CD14-positive monocyte (primary cell): ENCODE data around the gene CDH13. TPM values are rescaled to one million over a fixed set of nuclear protein-coding genes. Genes with fewer than 3 reads are reported as not detected.

Source experiments
- DNase-seq, 3 donors: peaks; one replicate each; pipeline ENCODE4 v3.0.0-alpha.2; 2011 to 2022
- H2AFZ ChIP-seq: 2 replicates; pipeline ENCODE4 v1.6.0; 2012; ENCODE audit warnings: mild to moderate bottlenecking, low read depth, low read length, inconsistent platforms; ENCODE audit not compliant: insufficient read depth, poor library complexity, severe bottlenecking
- H3K27ac ChIP-seq, 2 donors: 1 replicate in 1 of 2; 2 replicates in 1 of 2; pipeline ENCODE4 v1.5.1; 2012 to 2013; ENCODE audit warnings: low read length in 2 of 2, control low read depth in 1 of 2, inconsistent platforms in 1 of 2, low read depth in 1 of 2, mild to moderate bottlenecking in 1 of 2
- H3K27me3 ChIP-seq, 2 donors: one replicate each; pipeline versions ENCODE4 v1.6.0 to v1.6.1; 2011 to 2013; ENCODE audit warnings: low read length in 2 of 2; ENCODE audit not compliant: control insufficient read depth in 2 of 2, insufficient read depth in 2 of 2
- H3K36me3 ChIP-seq, 2 donors: replicated peaks in 1 of 2; 1 replicate in 1 of 2; 2 replicates in 1 of 2; pipeline versions ENCODE4 v1.5.1 to v1.6.1; 2012 to 2013; ENCODE audit warnings: low read length in 2 of 2, control low read depth in 1 of 2, inconsistent platforms in 1 of 2, mild to moderate bottlenecking in 1 of 2; ENCODE audit not compliant: insufficient read depth in 2 of 2, control insufficient read depth in 1 of 2
- H3K4me1 ChIP-seq, 2 donors: 1 replicate in 1 of 2; 2 replicates in 1 of 2; pipeline versions ENCODE4 v1.5.1 to v1.6.1; 2012 to 2013; ENCODE audit warnings: low read length in 2 of 2, control low read depth in 1 of 2, inconsistent platforms in 1 of 2, mild to moderate bottlenecking in 1 of 2, moderate library complexity in 1 of 2; ENCODE audit not compliant: insufficient read depth in 2 of 2, control insufficient read depth in 1 of 2
- H3K4me2 ChIP-seq: replicated peaks from 2 replicates; pipeline ENCODE3; 2012; ENCODE audit warnings: low read length, moderate library complexity, mild to moderate bottlenecking; ENCODE audit not compliant: poor library complexity, severe bottlenecking; ENCODE audit errors: extremely low read depth
- H3K4me3 ChIP-seq, 3 experiments: fragments of 200-600 bp in 1 of 3; sonication (generic) in 1 of 3; replicated peaks in 1 of 3; 1 replicate in 2 of 3; 2 replicates in 1 of 3; pipeline ENCODE4 v1.5.1; 2011 to 2013; ENCODE audit warnings: low read length in 3 of 3, mild to moderate bottlenecking in 3 of 3, control low read depth in 2 of 3, low read depth in 2 of 3, inconsistent platforms in 1 of 3, moderate library complexity in 1 of 3
- H3K79me2 ChIP-seq: 2 replicates; pipeline ENCODE4 v1.6.0; 2012; ENCODE audit warnings: mild to moderate bottlenecking, control low read depth, inconsistent platforms, low read length, moderate library complexity; ENCODE audit not compliant: insufficient read depth
- H3K9ac ChIP-seq: 2 replicates; pipeline ENCODE4 v1.6.0; 2017; ENCODE audit warnings: low read length, mild to moderate bottlenecking; ENCODE audit not compliant: insufficient read depth, poor library complexity, severe bottlenecking
- H3K9me3 ChIP-seq, 2 donors: replicated peaks in 1 of 2; 1 replicate in 1 of 2; 2 replicates in 1 of 2; pipeline versions ENCODE4 v1.5.1 to v1.6.1; 2012 to 2013; ENCODE audit warnings: low read length in 2 of 2, control low read depth in 1 of 2; ENCODE audit not compliant: control insufficient read depth in 1 of 2, insufficient read depth in 1 of 2
- H4K20me1 ChIP-seq: 2 replicates; pipeline ENCODE4 v1.6.0; 2012; ENCODE audit warnings: mild to moderate bottlenecking, low read length, control low read depth, moderate library complexity; ENCODE audit not compliant: insufficient read depth
- H3K27ac Mint-ChIP-seq, 7 donors: one replicate each; pipeline ENCODE4 v1.8.0; 2020; ENCODE audit warnings: mild to moderate bottlenecking in 7 of 7, mixed read lengths in 7 of 7, moderate library complexity in 6 of 7, inconsistent platforms in 2 of 7
- H3K27me3 Mint-ChIP-seq, 3 donors: one replicate each; pipeline ENCODE4 v1.8.0; 2021 to 2022; ENCODE audit warnings: low read depth in 3 of 3, mild to moderate bottlenecking in 3 of 3, mixed read lengths in 3 of 3, moderate library complexity in 3 of 3, inconsistent platforms in 1 of 3
- H3K36me3 Mint-ChIP-seq, 2 donors: one replicate each; pipeline ENCODE4 v1.8.0; 2020; ENCODE audit warnings: mixed read lengths in 2 of 2, inconsistent platforms in 1 of 2, mild to moderate bottlenecking in 1 of 2
- H3K4me1 Mint-ChIP-seq: one replicate; pipeline ENCODE4 v1.8.0; 2020; ENCODE audit warnings: mild to moderate bottlenecking, mixed read lengths
- H3K4me3 Mint-ChIP-seq, 2 donors: one replicate each; pipeline ENCODE4 v1.8.0; 2020; ENCODE audit warnings: mild to moderate bottlenecking in 2 of 2, mixed read lengths in 2 of 2, moderate library complexity in 1 of 2
- H3K9me3 Mint-ChIP-seq, 7 donors: one replicate each; pipeline ENCODE4 v1.8.0; 2020 to 2022; ENCODE audit warnings: mixed read lengths in 7 of 7, mild to moderate bottlenecking in 6 of 7, moderate library complexity in 6 of 7, inconsistent platforms in 2 of 7
- WGBS: methylation state at CpG from one replicate; pipeline ENCODE4 v1.1.5; 2013; ENCODE audit warnings: missing lambda C conversion rate; ENCODE audit not compliant: insufficient coverage; 5-methylcytosine and 5-hydroxymethylcytosine counted together
- intact Hi-C, 2 donors: fragments of 100-400 bp; cut with micrococcal nuclease; formaldehyde crosslinking; loops; one replicate each; pipeline versions ENCODE4 v1.15.0 to v1.15.1; 2023
- polyA plus RNA-seq, 3 donors: library from polyadenylated mRNA; depleted of rRNA in 1 of 3; unstranded in 2 of 3; stranded (reverse) in 1 of 3; fragments of 300-500 nt in 2 of 3; fragments of >200 nt in 1 of 3; fragmentation: Illumina TruSeq in 2 of 3; gene quantifications; 1 replicate in 2 of 3; 2 replicates in 1 of 3; pipeline ENCODE4 v1.2.3, GENCODE V29; 2012 to 2021
- TF ChIP-seq, protein P1 (sequence below): fragments of 200-600 bp; IDR thresholded peaks from one replicate; pipeline ENCODE4 v1.8.0; 2022; ENCODE audit warnings: antibody characterized with exemption, mild to moderate bottlenecking

CDH13 gene
- polyA plus RNA-seq, 3 donors, result 0.13 to 0.19 TPM; not detected in 1

DNA sequence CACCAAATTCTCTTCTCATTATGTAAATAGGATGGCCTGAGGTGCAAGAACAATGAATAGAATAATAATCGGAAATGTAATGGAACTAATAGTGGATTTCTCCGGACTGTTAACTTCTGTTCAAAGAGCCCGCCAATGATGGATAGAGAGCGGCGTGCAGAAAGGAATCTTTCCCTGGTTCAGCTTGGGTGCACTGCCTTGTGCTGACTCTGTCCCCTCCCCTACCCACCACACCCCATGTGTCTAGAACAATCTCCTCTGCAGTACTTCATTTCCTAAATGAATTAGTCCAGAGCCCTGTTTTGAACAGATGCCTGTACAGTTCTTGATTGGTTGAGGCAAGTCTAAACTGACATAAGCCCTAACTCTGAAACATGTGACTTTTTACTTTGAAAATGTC is 125.4 kb downstream of the CDH13 start:
- DNase-seq, result no peak
- no peak overlapping the region for H3K4me2 ChIP-seq
- peaks cover 0 to 2% of the 10 kb centered on the region in 2 donors for H3K27me3 ChIP-seq
- Mint-ChIP-seq H3K4me1 (no peaks in the 10 kb centered on the region), H3K27ac (no peak overlapping the region), H3K4me3 (no peak overlapping the region), H3K9me3 (peaks cover 0 to 3% (median 0%) of the 10 kb centered on the region in 7 donors), H3K36me3 (no peaks in the 10 kb centered on the region), H3K27me3 (peaks cover 0 to 4% (median 3%) of the 10 kb centered on the region in 3 donors)
- intact Hi-C loops, result no loop called here
- no peaks in the 10 kb centered on the region for H3K4me1 ChIP-seq
- no peaks in the 10 kb centered on the region for H3K79me2 ChIP-seq
- H4K20me1 ChIP-seq, result no peaks in the 10 kb centered on the region
- H2AFZ ChIP-seq, result no peak overlapping the region
- H3K27ac ChIP-seq, result no peak overlapping the region
- H3K4me3 ChIP-seq, result no peak overlapping the region
- H3K9ac ChIP-seq, result no peak overlapping the region
- no peaks in the 10 kb centered on the region for H3K9me3 ChIP-seq
- WGBS, result no CpG with 5 or more reads among the region's 5 CpGs
- no peaks in the 10 kb centered on the region for H3K36me3 ChIP-seq
- TF ChIP-seq, protein P1, sequence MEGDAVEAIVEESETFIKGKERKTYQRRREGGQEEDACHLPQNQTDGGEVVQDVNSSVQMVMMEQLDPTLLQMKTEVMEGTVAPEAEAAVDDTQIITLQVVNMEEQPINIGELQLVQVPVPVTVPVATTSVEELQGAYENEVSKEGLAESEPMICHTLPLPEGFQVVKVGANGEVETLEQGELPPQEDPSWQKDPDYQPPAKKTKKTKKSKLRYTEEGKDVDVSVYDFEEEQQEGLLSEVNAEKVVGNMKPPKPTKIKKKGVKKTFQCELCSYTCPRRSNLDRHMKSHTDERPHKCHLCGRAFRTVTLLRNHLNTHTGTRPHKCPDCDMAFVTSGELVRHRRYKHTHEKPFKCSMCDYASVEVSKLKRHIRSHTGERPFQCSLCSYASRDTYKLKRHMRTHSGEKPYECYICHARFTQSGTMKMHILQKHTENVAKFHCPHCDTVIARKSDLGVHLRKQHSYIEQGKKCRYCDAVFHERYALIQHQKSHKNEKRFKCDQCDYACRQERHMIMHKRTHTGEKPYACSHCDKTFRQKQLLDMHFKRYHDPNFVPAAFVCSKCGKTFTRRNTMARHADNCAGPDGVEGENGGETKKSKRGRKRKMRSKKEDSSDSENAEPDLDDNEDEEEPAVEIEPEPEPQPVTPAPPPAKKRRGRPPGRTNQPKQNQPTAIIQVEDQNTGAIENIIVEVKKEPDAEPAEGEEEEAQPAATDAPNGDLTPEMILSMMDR, result no peak

DNA sequence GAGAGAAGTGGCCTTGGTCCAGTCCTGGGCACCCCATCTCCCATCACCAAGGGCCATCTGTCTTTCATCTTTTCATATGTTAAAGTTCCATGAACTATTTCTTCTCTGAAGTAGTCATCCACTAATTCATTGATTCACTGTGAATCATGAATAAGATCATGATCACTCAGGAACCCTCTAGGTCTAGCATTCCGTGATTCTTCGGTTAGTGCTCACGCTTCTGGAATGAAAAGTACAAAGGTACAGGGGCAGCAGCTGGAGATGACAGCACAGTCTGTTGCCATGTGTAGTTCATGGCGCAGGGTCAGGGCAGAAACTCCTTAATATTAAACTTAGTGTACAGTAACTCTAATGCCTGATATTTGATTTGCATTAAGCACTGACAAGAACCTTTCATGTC is 127.1 kb downstream of the CDH13 start:
- Histone ChIP-seq H3K79me2 (no peaks in the 10 kb centered on the region), H4K20me1 (no peaks in the 10 kb centered on the region), H3K27me3 (peaks cover 0 to 2% of the 10 kb centered on the region in 2 donors), H3K27ac (no peak overlapping the region), H3K4me1 (no peaks in the 10 kb centered on the region), H3K4me3 (no peak overlapping the region), H3K4me2 (no peak overlapping the region), H3K36me3 (no peaks in the 10 kb centered on the region), H2AFZ (no peak overlapping the region), H3K9me3 (no peaks in the 10 kb centered on the region), H3K9ac (no peak overlapping the region)
- no peaks in the 10 kb centered on the region for H3K4me1 Mint-ChIP-seq
- H3K36me3 Mint-ChIP-seq, result no peaks in the 10 kb centered on the region
- peaks cover 0 to 4% (median 4%) of the 10 kb centered on the region in 3 donors for H3K27me3 Mint-ChIP-seq
- intact Hi-C loops, result no loop called here
- no peak overlapping the region for H3K4me3 Mint-ChIP-seq
- no peak for DNase-seq
- no peak overlapping the region for H3K27ac Mint-ChIP-seq
- 100% methylated on average over 2 of the region's 4 CpGs for WGBS
- peaks cover 0 to 6% (median 0%) of the 10 kb centered on the region in 7 donors for H3K9me3 Mint-ChIP-seq
- TF ChIP-seq, protein P1, result no peak
